ENCODE data around the gene PCMT1. TPM values are rescaled to one million over a fixed set of nuclear protein-coding genes. Genes with fewer than 3 reads are reported as not detected.

The PCMT1 gene
- total RNA-seq, 1 donor, result 104 TPM

GRCh38 chr6:149723262-149723661, 26.3 kb upstream of the PCMT1 start:
- peaks cover 14% of the 10 kb centered on the region for H3K36me3 ChIP-seq (ENCODE audit: insufficient read depth, low read length)
- DNase-seq (ENCODE audit: insufficient read length, low spot score, missing footprints), result no peak
- no peaks in the 10 kb centered on the region for H3K9me3 ChIP-seq (ENCODE audit: low read depth, low read length)

GRCh38 chr6:149723771-149724417, 25.6 kb upstream of the PCMT1 start:
- Histone ChIP-seq H3K4me1 (ENCODE audit: insufficient read depth, low read length) (peaks cover 4% of the 10 kb centered on the region), H2AFZ (ENCODE audit: low read length) (no peak overlapping the region), H3K4me2 (ENCODE audit: insufficient read depth, low read length) (no peak overlapping the region), H3K4me3 (ENCODE audit: insufficient read depth, low read length) (no peak overlapping the region), H4K20me1 (ENCODE audit: insufficient read depth, low read length) (no peaks in the 10 kb centered on the region), H3K27ac (ENCODE audit: low read depth, low read length) (no peak overlapping the region), H3K27me3 (ENCODE audit: insufficient read depth, low read length) (no peaks in the 10 kb centered on the region), H3K79me2 (ENCODE audit: insufficient read depth, low read length) (no peaks in the 10 kb centered on the region), H3K36me3 (ENCODE audit: insufficient read depth, low read length) (peaks cover 18% of the 10 kb centered on the region), H3K9me3 (ENCODE audit: low read depth, low read length) (no peaks in the 10 kb centered on the region)
- TF ChIP-seq, protein P1, sequence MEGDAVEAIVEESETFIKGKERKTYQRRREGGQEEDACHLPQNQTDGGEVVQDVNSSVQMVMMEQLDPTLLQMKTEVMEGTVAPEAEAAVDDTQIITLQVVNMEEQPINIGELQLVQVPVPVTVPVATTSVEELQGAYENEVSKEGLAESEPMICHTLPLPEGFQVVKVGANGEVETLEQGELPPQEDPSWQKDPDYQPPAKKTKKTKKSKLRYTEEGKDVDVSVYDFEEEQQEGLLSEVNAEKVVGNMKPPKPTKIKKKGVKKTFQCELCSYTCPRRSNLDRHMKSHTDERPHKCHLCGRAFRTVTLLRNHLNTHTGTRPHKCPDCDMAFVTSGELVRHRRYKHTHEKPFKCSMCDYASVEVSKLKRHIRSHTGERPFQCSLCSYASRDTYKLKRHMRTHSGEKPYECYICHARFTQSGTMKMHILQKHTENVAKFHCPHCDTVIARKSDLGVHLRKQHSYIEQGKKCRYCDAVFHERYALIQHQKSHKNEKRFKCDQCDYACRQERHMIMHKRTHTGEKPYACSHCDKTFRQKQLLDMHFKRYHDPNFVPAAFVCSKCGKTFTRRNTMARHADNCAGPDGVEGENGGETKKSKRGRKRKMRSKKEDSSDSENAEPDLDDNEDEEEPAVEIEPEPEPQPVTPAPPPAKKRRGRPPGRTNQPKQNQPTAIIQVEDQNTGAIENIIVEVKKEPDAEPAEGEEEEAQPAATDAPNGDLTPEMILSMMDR (IDR thresholded peaks at IDR 0.05; ENCODE audit: extremely low read depth, low read depth, low read length), result peak; percentile 92
- peak; percentile 89 for DNase-seq (ENCODE audit: insufficient read length, low spot score, missing footprints)

More at GRCh38 chr6:149723262-149723661, 26.3 kb upstream of the PCMT1 start:
- H3K79me2 ChIP-seq (ENCODE audit: insufficient read depth, low read length), result peaks cover 5% of the 10 kb centered on the region
- no peak overlapping the region for H3K4me2 ChIP-seq (ENCODE audit: insufficient read depth, low read length)
- TF ChIP-seq, protein P1 (IDR thresholded peaks at IDR 0.05; ENCODE audit: extremely low read depth, low read depth, low read length), result no peak
- H4K20me1 ChIP-seq (ENCODE audit: insufficient read depth, low read length), result no peaks in the 10 kb centered on the region
- no peak overlapping the region for H2AFZ ChIP-seq (ENCODE audit: low read length)
- peaks cover 9% of the 10 kb centered on the region for H3K4me1 ChIP-seq (ENCODE audit: insufficient read depth, low read length)
- H3K4me3 ChIP-seq (ENCODE audit: insufficient read depth, low read length), result no peak overlapping the region
- no peaks in the 10 kb centered on the region for H3K27me3 ChIP-seq (ENCODE audit: insufficient read depth, low read length)
- H3K27ac ChIP-seq (ENCODE audit: low read depth, low read length), result no peak overlapping the region

- Histone ChIP-seq H3K27me3 (ENCODE audit: insufficient read depth, low read length) (no peaks in the 10 kb centered on the region), H2AFZ (ENCODE audit: low read length) (no peak overlapping the region), H3K79me2 (ENCODE audit: insufficient read depth, low read length) (no peaks in the 10 kb centered on the region), H3K9me3 (ENCODE audit: low read depth, low read length) (no peaks in the 10 kb centered on the region), H4K20me1 (ENCODE audit: insufficient read depth, low read length) (no peaks in the 10 kb centered on the region), H3K27ac (ENCODE audit: low read depth, low read length) (no peak overlapping the region), H3K4me1 (ENCODE audit: insufficient read depth, low read length) (peaks cover 4% of the 10 kb centered on the region), H3K4me3 (ENCODE audit: insufficient read depth, low read length) (no peak overlapping the region), H3K4me2 (ENCODE audit: insufficient read depth, low read length) (no peak overlapping the region), H3K36me3 (ENCODE audit: insufficient read depth, low read length) (peaks cover 33% of the 10 kb centered on the region)
- DNase-seq (ENCODE audit: insufficient read length, low spot score, missing footprints), result no peak
- TF ChIP-seq, protein P1 (IDR thresholded peaks at IDR 0.05; ENCODE audit: extremely low read depth, low read depth, low read length), result no peak
Measured at GRCh38 chr6:149725785-149726184, 23.8 kb upstream of the PCMT1 start.

- no peak overlapping the region for H3K4me3 ChIP-seq (ENCODE audit: insufficient read depth, low read length)
- DNase-seq (ENCODE audit: insufficient read length, low spot score, missing footprints), result peak; percentile 62
- TF ChIP-seq, protein P1 (IDR thresholded peaks at IDR 0.05; ENCODE audit: extremely low read depth, low read depth, low read length), result no peak
Measured at GRCh38 chr6:149727793-149728498, 21.6 kb upstream of the PCMT1 start.

More at GRCh38 chr6:149727793-149728498, 21.6 kb upstream of the PCMT1 start:
- Histone ChIP-seq H3K9me3 (ENCODE audit: low read depth, low read length) (no peaks in the 10 kb centered on the region), H2AFZ (ENCODE audit: low read length) (no peak overlapping the region), H3K36me3 (ENCODE audit: insufficient read depth, low read length) (peaks cover 41% of the 10 kb centered on the region), H4K20me1 (ENCODE audit: insufficient read depth, low read length) (no peaks in the 10 kb centered on the region), H3K4me2 (ENCODE audit: insufficient read depth, low read length) (no peak overlapping the region), H3K27ac (ENCODE audit: low read depth, low read length) (no peak overlapping the region), H3K4me1 (ENCODE audit: insufficient read depth, low read length) (peaks cover 4% of the 10 kb centered on the region), H3K79me2 (ENCODE audit: insufficient read depth, low read length) (no peaks in the 10 kb centered on the region), H3K27me3 (ENCODE audit: insufficient read depth, low read length) (no peaks in the 10 kb centered on the region)

Measured in osteoblast (primary cell).